ENCODE measurements around the gene NUAK2.

- no peak for TF ChIP-seq ZFX (IDR thresholded peaks at IDR 0.05)
- TF ChIP-seq CTCF (conservative IDR thresholded peaks at IDR 0.05): no peak
Measured at GRCh38 chr1:205274041-205274691, 47.4 kb downstream of the NUAK2 start.
